ENCODE results near the gene RHOA.

The RHOA gene

DNA sequence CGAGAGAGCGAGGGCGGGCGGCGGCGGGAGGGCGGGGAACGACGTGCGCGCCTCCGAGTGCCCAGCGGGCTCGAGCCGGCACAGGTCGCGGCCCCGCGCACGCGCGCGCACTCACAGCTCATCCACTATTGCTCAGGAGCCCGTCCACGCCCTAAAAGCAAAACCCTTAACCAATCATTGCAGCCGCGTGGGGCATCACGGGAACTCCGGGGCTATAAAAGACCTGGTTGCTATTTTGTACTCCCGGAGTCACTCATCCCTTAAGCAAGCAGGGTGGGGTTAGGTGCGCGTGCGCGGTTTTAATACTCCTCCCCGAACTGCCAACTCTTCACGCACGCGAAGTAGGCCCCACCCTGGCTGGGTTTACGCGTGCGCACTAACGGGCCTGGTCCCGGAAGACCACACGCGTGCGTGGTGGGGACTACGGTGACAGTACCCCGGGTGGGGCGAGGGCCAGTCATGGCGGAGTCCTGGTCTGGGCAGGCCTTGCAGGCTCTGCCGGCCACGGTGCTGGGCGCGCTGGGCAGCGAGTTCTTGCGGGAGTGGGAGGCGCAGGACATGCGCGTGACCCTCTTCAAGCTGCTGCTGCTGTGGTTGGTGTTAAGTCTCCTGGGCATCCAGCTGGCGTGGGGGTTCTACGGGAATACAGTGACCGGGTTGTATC, at the start of gene RHOA, which contains the start of gene TCTA:
RHOA (minus strand) TSS at position 9 of the 664 bp plus-strand sequence. CDS start 36,387 bp downstream, outside the sequence.
TCTA (plus strand) TSS at position 456 of the 664 bp plus-strand sequence; CDS start at position 460, 4 bp downstream.
- DNase-seq: peak; percentile 97 to 100 (median 99)
- intact Hi-C loops (cut with DNase I): loop anchor here (1.0 kb wide), 2 partner anchors 54 to 58 kb away; partner anchors contain the start of genes DAG1 and GPX1

DNA sequence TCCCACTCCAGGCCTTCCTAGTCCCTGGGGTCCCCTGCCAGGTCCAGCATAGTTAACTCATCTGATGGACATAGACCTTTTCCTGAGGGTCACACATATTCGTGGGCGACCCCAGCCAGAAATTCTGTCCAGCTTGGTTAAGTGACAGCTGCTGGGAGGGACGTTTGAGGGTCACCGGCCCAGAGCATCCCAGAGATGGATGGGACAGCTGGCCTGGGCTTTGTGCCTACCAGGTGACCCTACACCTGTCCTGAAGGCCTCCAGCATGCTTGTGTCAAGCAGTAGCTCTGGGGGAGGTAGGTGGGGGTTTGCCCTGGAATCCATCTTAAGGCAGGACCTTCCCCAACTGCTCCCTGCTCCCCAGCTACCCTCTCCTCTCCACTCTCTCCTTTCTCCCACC, 49.2 kb upstream of the RHOA start:
- intact Hi-C loops (cut with DNase I): no loop called here
- DNase-seq: peak in 2 of 10 donors; percentile 26 to 75

DNA sequence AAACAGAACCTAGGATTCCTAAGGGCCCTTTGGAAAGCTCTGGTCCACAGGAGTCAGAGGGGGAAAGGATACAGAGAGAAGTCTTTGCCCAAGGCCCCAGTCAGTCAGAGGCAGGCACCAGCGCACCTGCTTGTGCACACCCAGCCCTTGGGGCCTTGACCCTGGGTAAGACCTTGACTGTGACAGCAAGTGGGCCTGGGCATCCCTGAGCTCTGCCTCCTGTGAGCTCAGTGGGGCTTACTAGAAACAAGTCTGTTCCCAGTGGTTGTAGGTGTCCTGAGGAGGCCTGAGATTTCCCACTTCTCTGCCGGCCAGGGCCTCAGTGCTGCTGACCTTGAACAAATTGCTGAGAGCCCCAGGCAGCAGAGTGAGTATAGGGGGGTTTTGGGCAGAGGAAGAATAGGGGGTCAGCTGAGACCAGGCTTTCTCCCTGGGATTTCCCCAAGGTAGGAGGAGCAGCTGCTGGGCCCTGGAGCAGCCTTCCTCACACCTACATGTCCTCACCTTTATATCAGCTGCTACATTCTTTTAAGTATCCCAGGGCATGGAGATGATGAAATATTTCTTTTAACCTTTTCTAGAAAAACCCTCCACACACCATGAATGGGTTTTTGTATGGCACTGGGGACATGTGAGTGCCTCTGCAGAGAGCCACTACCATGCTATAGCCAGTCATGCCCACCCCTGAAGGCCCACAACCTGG, 48.6 kb upstream of the RHOA start:
- intact Hi-C loops (cut with DNase I): no loop called here

DNA sequence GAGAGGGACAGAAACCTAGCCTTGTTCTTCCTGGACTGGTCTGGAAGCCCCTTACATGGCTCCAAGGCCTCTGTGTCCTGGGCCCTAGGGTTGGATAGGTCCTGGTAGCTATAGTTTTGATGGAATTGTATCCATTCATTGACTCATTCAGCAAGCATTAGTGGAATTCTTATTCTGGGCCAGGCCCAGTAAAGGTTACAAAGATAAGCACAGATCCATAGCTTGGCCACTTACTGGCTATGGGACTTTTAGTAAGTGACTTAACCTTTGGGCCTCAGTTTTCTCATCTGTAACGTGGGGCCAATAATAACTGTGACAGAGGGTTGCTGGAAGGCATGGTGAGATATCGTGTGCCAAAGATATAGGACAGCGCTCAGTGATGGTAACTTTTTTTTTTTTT, 44.7 kb upstream of the RHOA start:
- no peak for DNase-seq
- intact Hi-C loops (cut with DNase I): no loop called here

More for the DNA sequence above, 48.6 kb upstream of the RHOA start:
- peak in 2 of 10 donors; percentile 40 to 67 for DNase-seq

DNA sequence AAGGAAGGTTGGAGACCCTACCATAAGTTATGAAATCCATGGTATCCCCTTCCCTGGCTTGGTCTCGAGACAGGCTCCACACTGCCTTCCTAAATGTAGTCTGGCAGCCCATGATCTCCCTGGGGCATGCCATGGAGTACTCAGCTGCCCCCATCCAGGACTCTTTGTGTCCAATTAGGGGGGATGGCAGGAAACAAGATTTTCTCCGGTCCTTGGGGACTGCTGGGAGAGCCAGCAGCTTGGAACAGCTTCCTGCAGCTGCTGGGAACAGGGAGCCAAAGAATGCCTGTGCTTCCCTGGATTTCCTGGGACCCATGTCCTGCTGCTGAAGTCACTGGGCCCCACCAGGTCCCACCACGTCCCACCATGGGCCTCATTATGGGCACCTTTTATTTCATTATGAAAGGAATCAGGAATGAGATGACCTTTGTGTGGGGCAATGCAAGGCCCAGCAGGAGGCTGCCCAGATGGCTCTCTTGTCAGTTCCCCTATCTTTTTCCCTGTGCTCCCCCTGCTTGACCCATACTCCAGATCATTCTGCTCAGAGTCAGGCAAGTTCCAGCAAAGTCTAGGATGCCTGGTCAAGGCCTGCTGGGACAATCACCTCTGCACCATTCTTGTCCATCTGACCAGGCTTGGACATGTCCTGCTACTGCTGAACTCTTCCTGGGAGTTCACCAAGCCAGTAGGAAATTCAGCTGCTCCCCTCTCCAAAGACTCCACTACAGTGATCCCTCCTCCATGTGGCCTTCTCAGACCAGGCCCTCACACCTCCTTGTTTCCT, 43.3 kb upstream of the RHOA start:
- DNase-seq: no peak
- intact Hi-C loops (cut with DNase I): no loop called here

DNA sequence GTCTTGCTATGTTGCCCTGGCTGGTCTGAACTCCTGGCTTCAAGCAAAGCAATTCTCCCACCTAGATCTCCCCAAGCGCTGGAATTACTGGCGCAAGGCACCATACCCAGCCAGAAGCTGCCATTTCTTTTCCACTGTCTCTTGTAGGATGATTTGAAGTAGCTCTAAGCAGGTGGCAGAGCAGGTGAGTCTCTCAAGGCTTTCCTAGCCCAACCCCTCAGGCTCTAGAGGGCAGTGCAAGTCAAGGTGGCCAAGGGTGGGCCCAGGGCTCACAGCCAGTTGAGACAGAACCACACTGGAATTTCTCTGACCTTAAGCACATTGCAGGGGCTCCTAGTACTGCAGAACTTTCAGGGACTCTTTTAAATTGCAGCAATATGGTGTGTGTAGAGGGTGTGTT, 42.7 kb upstream of the RHOA start:
- DNase-seq: no peak
- intact Hi-C loops (cut with DNase I): no loop called here

DNA sequence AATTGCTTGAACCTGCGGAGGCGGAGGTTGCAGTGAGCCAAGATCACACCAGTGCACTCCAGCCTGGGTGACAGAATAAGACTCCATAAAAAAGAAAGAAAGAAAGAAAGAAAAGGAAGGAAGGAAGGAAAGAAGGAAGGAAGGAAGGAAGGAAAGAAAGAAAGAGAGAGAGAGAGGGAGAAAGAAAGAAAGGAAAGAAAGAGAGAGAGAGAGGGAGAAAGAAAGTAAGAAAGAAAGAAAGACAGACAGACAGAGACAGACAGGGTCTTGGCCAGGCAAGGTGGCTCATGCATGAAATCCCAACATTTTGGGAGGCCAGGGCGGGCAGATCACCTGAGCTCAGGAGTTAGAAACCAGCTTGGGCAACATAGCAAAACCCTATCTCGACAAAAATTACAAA, 41.8 kb upstream of the RHOA start:
- intact Hi-C loops (cut with DNase I): no loop called here
- no peak for DNase-seq

DNA sequence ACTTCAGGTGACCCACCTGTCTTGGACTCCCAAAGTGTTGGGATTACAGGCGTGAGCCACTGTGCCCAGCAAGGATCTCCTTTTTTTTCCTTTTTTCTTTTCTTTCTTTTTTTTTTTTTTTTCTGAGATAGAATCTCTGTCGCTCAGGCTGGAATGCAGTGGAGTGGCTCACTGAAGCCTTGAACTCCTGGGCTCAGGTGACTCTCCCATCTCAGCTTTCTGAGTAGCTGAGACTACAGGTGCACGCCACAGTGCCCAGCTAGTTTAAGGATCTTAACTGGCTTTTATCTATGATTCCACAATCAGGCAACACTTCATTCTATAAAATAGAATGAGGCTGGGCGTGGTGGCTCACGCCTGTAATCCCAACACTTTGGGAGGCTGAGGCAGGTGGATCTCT, 33.6 kb upstream of the RHOA start:
- no peak for DNase-seq
- intact Hi-C loops (cut with DNase I): no loop called here

DNA sequence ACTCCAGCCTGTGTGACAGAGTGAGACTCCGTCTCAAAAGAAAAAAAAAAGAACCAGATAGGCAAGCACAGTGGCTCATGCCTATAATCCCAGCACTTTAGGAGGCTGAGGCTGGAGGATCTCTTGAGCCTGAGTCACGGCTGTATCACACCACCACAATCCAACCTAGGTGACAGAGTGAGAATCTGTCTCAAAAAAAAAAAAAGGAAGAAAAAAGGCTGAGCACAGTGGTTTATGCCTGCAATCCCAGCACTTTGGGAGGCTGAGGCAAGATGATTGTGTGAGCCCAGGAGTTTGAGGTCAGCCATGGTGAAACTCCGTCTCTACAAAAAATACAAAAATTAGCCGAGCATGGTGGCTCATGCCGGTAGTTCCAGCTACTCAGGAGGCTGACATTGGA, 23.0 kb upstream of the RHOA start:
- no peak for DNase-seq
- intact Hi-C loops (cut with DNase I): no loop called here

DNA sequence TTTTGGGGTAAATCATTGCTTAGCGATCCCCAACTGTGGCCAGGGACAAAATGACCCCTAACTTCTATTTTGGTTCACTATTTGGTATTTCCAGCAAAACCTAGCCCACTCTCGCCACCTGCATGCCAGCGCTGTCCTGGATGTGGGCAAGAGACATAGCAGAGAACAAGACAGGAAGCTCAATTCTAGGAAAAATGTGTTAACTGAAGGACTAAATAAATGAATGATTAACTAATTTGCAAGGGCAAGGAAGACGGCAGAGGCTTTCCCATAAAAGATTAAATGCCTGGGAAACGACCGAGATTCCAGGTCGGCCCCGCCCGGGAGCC, 16.9 kb upstream of the RHOA start:
- intact Hi-C loops (cut with DNase I): loop anchor here (10.0 kb wide), 1 partner anchor 304 kb away; the partner anchor contains the start of gene USP19
- no peak for DNase-seq

DNA sequence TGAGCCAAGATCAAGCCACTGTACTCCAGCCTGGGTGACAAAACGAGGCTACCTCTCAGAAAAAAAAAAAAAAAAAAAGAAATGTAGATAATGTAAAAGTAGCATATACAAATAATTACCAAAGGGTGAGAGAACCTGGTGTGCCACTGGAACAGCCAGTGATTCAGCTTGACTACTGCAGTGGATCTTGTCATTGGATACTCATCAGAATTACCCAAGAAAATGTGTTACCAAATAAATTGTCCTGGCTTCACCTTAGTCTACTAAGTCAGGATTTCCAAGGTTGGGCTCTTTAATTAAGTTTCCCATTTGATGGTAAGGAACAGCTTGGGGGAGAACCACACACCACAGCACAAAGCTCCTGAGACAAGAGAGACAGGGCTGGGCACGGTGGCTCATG, 15.8 kb upstream of the RHOA start:
- intact Hi-C loops (cut with DNase I): loop anchor here (10.0 kb wide), 1 partner anchor 303 kb away; the partner anchor contains the start of gene USP19
- peak in 1 of 10 donors; percentile 9 for DNase-seq

DNA sequence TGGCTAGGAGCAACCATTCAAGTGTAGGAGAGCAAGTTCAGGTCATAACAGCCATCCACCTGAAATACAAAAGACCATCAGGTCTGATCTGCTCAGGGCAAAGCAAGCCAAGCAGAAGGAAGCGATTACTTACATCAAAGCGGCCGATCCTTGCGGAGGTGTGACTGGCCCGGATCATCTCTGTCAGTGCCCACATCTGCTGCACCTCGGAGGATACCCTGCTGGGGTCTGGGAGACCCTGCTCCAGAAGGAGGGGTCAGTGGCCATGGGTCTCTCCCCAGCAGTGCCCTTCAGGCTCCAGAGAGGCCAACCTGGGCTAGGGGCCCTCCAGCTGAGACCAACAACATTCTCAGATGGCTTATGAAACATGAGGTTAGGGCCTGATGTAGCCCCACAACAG, 13.0 kb upstream of the RHOA start:
- intact Hi-C loops (cut with DNase I): loop anchor here (10.0 kb wide), 1 partner anchor 300 kb away; the partner anchor contains the start of gene USP19
- peak in 2 of 10 donors; percentile 18 to 62 for DNase-seq

DNA sequence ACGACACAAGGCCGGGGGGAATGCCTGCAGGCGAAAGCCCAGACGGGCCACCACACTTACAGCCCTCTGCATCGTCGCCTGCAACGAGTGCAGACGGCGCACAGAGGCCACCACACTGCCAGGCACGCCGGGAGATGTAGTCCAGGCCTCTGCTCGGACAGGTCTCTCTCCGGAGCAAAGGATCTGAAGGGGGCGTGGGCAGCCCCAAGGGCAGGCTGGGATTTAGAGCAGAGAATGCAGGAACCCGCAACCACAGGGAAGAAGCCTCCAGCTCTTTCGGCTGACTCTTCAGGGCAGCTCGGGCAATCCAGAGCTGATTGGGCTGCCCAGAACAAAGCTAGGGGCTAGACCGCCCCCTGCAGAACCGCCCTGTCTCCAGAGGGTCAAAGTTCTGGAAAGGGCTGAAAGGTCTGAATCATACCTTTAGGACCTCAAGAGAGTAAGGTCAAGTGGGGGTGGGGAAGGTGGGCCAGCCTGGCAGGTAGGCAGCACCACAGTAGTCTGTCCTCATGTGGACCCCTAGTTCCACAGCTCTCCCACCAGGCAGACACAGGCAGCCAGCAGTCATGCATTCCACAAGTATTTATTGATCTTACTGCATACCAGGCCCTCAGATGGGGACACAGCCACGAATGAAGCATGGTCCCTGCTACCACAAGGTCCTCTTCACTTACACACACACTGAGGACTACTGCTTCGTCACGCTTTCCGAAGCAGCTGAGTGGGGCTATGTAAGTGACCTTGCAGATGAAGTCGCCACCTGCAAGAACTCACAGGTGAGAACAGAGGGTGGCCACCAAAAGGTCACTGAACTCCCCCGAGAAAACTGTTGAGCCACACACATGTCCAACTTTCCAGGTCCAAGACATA, 10.8 kb upstream of the RHOA start, which contains the start of gene AMT:
AMT (minus strand) TSS at position 95 of the 870 bp plus-strand sequence; CDS start at position 72, 23 bp downstream.
- DNase-seq: peak in 9 of 10 donors; percentile 30 to 93 (median 46)
- intact Hi-C loops (cut with DNase I): loop anchor here (10.0 kb wide), 1 partner anchor 298 kb away; the partner anchor contains the start of gene USP19

DNA sequence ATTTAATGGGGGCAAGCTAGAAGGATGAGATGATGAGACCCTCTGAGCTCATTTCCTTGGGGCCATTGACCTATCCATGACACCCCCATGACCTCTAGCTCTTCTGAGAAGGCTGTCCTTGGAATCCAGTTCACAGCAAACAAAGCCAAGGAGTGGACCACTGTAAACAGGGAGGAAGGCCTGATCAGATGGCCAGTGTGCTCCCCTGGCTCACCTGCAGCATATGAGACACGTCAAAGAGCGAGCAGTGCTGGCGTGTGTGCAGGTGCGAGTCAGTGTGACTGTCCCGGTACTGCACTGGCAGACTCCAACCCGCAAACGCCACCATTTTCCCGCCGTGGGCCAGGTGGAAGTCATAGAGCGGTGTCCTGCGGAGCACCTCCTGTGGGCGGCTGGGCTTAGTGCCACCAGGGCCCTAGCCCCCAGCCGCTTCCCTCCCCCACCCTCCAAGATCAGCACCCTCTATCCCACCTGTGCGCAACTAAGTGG, 10.2 kb upstream of the RHOA start:
- intact Hi-C loops (cut with DNase I): loop anchor here (10.0 kb wide), 1 partner anchor 297 kb away; the partner anchor contains the start of gene USP19
- DNase-seq: peak in 1 of 10 donors; percentile 77

DNA sequence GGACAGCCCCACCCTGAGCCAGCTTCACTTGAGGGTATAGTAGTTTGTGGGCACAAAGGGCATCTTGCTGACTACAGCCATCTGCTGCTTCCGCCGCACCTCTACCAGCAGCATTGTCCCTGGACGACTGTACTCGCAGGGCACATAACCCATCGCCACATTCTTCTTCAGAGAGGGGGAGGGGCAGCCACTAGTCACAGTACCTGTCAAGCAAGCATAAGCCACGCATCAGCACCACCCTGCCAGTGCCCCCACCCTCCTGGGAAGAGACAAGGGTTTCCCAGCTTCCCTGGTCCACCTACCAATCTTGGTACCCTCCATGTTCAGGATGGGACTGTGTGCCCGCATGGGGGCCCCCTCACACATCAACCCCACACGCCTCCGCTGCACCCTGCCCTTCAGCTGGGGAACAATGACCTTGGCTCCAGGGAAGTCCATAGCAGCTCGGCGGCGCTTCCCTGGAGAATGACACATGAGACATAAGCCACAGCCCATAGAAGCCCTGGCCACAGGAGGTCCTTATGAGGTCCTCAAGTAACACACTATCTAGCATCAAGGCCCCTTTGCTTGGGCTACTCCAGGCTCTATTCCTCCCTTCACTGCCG, 5.8 kb upstream of the RHOA start:
- intact Hi-C loops (cut with DNase I): no loop called here
- peak in 2 of 10 donors; percentile 35 to 69 for DNase-seq

DNA sequence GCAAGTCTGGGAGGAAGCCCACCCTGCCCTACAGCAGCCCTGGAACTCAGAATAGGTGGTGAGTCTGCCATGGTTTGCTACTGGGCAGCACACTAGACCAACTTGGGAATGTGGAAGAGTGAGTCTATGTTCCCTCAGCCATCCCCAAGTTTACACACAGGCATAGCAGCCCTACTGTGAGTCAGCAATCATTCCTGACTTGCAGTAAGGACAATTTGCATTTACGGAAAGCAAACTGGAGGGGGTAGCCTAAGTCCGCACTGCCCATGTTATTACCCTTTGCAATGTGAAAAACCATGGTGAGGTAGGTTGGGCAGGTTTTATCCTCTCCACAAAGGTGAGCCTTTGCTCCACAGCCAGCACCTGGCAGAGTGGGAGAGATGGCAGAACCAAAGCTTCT, 5.1 kb upstream of the RHOA start:
- intact Hi-C loops (cut with DNase I): no loop called here
- DNase-seq: peak in 2 of 10 donors; percentile 5 to 11

DNA sequence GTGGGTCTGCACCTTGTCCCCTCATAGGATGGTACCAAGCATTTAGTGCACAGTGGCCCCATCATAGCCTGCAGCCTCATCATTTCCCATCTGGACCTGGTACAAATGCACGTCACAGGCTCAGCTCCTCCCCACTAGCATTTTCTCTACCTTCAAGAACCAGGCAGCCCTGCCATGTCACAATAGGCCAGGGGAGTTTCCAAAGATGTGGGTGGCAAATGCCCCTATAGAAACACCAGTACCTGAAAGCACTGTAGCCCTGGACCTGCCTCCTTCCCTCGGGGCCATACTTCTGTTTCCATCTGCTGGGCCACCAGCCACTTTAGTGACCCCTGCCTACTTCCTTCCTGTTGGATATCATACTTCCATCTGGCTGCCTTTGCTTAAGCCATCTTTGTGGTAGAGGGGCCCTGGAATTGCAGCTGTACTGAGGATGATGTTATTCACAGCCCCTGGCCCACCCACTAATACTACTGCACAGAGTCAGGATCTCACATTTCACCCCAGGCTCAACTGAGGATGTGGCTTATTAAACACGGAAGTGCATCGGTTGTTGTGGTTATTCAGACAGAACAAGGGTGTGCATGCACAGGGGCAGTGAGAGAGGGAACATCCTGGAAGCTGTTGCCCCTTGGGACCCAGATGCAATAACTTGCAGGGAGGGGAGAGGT, 4.3 kb upstream of the RHOA start:
- intact Hi-C loops (cut with DNase I): no loop called here
- DNase-seq: peak in 2 of 10 donors; percentile 19 to 24

DNA sequence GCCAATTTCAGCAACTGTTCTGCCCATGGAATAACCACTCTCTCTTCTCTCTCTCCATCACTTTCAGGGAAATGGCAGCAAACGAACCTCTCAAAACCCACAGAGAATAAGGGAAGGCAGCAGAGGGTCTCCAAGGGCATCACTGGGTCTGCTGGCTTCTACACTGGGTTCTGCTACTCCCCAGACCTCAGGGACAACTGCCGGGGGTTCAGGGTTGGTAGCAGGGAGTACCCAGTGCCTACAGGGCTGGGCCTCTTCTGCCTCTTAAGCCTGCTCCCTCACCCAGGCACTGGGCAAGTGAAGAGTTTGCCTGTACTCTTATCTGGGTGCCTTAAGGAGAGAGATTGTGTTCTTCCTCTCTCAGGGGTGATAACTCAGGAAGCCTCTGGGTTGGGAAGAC, 3.0 kb upstream of the RHOA start:
- peak in 2 of 10 donors; percentile 18 to 49 for DNase-seq
- intact Hi-C loops (cut with DNase I): no loop called here
